Activated gamma-delta T cell (primary cell): ENCODE data around the gene HAL.

ENCODE experiments used
- DNase-seq: peaks from one replicate; lab custom pipeline; 2025; lab: John Stamatoyannopoulos, UW
- total RNA-seq, 2 donors: gene quantifications; one replicate each; lab custom pipeline; 2026; lab: John Stamatoyannopoulos, UW

HAL gene, protein sequence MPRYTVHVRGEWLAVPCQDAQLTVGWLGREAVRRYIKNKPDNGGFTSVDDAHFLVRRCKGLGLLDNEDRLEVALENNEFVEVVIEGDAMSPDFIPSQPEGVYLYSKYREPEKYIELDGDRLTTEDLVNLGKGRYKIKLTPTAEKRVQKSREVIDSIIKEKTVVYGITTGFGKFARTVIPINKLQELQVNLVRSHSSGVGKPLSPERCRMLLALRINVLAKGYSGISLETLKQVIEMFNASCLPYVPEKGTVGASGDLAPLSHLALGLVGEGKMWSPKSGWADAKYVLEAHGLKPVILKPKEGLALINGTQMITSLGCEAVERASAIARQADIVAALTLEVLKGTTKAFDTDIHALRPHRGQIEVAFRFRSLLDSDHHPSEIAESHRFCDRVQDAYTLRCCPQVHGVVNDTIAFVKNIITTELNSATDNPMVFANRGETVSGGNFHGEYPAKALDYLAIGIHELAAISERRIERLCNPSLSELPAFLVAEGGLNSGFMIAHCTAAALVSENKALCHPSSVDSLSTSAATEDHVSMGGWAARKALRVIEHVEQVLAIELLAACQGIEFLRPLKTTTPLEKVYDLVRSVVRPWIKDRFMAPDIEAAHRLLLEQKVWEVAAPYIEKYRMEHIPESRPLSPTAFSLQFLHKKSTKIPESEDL
- 1.4 to 2.3 reads per million in 2 donors for total RNA-seq

DNA sequence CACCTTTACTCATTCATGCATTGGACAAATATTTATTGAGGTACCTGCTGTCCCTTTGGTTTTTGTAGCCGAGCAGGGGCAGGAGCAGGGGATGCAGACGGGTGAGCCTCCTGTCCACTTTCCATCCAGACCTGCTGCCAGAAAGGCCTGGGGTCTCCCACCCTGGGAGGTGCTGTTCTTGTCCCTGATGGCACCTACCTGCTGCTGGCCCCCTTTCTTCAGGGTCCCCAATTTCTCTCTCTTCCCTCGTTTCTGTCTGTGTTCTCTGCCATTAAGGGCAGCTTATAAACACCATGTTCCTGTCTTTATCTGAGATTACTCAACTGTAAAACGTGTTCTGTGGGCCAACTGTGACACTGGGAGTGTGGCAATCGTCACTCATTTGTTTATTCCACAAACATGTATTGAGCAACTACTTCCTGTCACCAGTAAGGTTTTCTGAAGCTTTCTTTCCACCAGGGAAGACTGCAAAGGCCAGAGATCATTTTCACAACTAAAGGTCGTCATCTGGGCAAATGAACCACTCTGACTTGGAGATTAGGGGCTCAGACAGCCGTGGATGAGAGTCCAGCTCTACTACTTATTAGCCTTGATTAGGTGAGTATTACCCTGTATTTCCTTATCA, at the start of gene HAL:
Gene HAL, minus strand, starts transcription at position 311 of the 625 bp plus-strand sequence. CDS start 434 bp downstream, outside the sequence.
- no peak for DNase-seq

DNA sequence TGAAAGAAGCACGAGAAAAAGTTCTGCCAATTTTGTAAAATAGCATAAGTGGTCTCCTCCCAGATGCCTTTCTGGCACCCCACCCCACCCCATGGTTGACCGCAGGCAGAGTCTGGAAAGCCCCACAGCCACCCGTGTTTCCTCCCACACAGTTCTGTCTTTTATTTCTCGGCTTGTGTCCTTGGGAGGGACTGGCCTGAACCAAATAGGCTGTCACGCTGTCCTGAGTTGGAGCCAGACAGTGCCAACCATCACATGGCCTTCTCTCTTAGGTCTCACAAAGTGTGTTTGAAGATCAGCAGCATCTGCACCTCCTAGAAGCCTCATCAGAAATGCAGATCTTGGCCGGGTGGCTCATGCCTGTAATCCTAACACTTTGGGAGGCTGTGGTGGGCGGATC, 49.4 kb upstream of the HAL start:
- no peak for DNase-seq

DNA sequence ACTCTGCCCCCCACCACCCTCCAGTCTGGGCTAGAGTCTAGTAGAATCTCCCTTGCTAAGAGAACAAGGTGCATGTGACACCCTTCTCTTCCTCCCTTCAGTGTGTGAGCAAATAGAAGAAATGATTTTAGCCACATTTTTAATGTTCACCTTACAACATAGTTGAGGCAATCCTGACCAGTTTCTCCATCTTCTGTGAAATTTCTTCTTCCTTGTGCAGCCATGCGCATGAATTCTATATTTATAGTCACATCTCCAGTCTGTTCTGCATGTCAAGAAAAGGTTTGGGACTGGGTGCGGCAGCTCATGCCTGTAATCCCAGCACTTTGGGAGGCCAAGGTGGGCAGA, 48.8 kb upstream of the HAL start:
- DNase-seq, result no peak

DNA sequence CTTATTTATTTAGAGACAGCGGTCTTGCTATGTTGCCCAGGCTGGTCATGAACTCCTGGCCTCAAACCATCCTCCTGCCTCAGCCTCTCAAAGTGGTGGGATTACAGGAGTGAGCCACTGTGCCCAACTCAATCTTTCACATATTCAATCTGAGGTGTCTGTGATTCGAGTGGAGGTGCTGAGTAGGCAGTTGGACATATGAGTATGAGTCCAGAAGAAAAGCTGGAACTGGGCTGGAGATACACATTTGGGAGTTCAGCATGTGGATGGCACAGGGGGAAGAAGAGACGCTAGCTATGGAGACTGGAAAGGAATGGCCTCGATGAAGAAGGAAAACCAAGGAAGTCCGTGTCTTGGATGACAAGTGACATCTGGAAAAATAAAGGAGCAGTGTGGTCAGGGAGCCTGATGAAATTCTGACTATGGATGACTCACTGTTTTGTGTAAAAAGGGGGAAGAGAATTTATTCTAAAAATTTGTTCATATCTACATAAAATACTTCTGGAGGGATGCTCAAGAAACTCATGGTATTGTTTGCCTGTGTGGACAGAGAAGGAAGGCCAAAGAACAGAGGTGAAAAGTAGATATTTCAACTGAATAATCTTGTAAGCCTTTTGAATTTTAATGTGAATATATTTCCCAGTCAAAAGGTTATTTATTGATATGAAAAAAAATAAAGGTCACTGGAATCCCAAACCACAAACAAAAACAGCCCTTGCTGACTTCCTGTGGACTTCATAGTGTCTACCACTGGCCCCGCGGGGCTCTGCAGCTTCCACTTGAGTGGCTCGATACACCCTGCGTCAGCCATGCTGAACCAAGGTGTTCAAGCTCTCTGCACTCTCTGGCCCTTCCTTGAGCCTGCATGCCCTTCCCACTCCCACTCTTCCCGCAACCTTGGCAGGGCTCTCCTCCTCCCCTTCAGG, 48.1 kb upstream of the HAL start:
- no peak for DNase-seq

DNA sequence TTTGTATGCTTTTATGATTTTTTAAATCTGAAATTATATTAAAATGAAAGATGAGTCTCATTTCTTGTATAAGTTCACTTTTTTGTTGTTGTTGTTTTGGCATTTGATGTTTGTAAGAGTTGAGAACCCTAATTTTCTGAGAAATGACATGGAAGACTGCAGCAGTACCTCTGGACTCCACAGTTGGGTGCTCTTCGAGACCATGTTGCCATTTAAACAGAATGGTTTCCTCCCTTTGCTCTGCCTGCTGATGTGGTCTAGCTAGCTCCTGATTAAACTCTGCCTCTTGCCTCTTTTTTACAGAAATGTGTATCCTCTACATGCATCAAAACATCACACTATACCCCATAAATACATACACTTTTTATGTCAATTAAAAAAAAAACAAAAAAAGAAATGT, 45.0 kb upstream of the HAL start:
- no peak for DNase-seq

DNA sequence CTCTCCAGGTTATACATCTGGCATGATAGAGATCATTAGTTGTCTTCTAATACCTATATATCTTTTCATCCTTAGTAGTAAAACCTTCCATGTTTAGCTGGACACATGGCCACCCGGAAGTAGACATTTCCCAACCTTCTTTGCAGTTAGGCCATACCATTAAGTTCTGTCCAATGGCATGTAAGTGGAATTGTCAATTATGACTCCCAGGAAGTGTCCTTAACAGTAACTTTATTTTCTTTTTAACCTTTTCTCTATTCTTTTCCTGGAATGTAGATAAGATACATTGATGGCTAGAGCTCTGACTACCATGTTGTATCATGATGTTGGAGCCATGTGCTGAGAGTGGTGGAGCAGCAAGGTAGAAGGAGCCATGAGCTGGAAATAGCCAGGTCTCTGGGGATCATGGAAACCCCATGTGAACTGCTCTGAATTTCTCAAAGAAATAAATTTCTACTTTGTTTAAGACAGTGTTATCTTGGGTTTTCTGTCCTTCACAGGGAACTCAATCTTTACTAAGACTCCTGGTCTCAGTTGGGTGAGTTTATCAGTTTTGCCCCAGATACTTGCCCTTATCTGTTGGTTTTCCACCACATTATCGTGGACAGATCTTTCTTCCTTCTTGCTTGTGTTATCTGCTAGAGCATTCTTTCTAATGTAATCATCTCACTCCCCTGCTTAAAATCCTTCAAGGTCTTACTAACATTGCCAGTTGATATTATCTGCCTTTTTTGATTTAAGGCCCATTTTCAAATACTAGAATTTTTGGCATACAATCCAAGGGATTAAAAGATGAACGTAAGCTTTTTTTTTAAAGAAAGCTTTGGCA, 44.4 kb upstream of the HAL start:
- no peak for DNase-seq

DNA sequence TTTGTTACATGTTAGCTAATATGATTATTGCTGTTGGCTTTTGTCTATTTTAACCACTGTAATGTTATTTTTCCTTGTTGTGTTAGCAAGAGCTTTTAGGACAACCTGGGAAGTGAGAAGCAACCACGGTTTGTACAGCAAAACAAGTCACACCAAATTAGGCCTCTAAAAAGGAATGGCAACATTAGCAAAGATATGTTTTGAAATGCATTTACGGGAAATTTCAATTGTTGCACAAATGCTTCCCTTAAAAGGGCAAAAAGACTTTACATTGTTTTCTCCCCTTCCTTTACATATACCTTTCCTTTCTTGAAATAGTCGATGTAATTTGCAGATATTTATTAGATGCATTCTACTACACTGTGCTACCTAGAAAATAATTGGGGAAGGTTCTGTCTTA, 43.4 kb upstream of the HAL start:
- no peak for DNase-seq

DNA sequence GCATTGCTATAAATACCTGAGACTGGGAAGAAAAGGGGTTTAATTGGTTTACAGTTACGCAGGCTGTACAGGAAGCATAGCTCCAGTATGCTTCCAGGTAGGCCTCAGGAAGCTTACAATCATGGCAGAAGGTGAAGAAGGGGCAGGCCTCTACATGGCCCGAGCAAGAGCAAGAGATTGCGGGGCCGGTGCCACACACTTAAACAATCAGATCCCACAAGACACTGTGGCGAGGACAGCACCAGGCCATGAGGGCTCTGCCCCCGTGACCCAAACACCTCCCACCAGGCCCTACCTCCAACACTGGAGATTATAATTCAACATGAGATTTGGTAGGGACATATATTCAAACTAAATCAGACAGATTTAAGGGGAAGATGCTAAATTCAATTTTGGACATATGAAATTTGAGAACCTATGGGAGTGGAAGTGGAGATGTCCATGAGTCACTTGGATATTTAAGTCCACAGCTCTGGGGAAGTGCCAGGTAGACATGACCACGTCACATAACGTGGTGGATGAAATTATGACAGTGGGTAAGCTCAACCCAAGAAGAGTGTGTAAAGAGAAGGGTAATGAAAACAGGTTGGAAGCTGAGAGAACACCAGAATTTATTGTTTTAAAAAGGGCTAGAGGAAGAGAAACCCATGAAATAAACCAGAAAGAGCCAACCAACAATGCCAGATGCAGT, 40.8 kb upstream of the HAL start:
- DNase-seq, result no peak

DNA sequence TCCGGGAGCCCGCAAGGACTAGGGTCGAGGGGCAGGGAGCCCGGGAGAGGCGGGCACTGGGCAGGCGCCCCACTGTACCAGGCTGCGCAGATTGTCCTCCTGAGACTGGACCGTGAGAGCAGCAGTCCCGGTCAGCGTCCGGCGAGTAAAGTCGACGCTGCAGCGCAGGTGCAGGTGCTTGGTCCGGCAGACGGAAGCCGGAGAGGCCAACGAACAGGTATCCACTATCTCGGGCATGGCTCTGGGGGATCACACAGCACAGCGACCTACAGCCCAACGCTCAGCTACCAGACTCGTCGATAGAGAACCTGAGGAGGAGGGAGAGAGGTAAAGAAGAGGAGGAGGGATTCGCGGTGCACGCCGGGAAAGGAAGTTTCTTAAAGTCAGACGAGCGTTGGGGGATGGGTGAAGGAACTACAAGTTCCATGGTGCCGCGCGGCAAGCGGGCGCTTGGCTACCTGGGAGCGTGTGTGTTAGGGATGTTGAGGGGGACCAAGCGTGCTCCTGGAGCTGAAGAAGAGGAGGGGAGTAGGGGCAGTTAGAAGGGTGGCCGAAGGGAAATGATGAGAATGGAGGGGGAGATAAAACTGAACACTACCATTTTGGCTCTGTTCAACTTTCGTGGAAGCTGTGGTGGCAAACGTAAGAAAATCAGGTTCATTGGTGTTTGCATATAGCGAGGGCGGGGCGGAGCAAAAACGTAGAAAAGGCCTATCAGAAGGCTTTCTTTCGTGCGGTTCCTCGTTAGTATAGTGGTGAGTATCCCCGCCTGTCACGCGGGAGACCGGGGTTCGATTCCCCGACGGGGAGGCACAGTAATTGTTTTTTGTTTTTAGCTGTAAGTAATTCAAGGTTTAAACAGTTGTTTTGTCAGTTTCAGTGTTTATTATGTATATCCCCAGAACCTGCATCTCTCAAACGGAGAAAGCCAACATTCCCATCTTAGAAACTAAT, 39.4 kb upstream of the HAL start, which contains the start of gene LTA4H:
Gene LTA4H, minus strand, starts transcription at position 305 of the 954 bp plus-strand sequence. Its CDS starts 68 bp downstream, at position 237.
- DNase-seq, result peak; percentile 74

DNA sequence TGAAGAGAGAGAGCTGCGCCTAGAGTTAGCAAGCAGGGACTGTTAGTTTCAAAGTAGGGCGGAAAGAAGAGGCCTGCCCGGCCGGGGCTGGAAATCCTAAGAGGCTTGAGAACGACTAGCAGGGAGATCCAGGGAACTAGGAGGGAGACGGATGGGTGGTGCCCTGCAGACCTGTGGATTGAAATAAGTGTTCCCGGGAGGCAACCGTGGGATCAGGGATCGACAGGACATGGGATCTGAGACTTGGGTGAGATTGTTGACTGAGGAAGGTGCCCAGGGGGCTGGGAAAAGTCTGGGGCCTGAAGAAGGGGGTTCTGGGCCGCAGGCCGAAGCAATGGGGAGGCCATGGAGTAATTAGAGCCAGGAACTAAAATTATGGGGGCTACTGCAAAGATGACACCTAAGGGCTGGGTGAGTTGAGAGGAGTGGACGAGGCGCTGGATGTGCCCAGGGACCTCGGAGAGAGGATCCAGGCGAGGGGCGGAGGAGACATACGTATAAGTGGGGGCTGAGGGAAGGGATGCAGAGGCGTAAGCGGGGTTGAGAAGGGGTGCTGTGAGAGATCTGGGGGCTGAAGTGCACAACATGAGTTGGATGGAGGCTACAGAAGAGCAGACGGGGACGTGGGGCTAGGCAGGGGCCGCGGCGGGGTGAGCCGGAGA, 38.6 kb upstream of the HAL start:
- DNase-seq, result no peak

DNA sequence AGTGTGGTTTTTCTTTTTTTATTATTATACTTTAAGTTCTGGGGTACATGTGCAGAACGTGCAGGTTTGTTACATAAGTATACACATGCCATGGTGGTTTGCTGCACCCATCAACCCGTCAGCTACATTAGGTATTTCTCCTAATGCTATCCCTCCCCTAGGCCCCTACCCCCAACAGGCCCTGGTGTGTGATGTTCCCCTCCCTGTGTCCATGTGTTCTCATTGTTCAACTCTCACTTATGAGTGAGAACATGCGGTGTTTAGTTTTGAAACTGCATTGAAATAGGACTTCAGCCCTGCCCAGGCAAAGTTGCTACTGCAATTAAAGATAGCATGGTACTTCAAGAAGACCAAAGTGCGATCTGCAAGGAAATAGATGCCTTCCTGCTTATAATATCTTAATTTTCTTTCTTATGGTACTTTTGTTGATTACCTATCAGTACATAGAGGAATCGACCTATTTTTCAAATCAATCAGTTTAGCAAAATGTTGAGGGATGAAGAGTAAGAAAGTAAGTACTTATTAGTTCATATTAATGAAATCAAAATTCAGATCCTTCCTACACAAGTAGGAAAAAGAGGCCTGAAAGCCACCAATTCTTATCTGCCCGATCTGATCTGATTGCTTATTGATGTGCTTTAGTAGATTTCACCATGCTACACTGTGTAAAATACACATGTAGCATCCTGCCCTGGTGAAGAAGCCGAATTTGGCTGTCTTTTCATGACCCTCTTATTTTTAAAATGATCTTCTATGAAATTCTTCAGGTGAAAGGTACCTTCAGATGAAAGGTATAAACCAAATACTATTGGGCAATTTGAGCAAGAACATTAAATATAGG, 37.6 kb upstream of the HAL start:
- DNase-seq, result no peak

DNA sequence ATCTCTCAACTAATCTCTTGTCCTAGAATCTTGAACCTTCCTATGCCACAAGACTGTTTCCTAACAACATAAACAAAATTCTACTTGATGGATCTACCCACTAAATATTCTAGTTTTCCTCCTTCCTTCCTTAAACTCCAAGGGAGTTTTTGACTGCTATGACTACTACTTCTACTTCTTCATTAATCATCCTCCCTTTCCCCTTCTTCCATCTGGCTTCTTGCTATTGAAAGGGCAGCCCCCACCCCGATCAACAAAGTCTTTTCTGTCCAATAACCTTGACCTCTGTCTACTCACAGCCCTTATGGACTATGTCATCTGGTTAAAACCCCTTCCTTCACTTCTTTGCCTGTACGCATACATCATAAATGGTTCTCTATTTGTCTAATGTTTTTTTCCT, 33.7 kb upstream of the HAL start:
- DNase-seq, result no peak

DNA sequence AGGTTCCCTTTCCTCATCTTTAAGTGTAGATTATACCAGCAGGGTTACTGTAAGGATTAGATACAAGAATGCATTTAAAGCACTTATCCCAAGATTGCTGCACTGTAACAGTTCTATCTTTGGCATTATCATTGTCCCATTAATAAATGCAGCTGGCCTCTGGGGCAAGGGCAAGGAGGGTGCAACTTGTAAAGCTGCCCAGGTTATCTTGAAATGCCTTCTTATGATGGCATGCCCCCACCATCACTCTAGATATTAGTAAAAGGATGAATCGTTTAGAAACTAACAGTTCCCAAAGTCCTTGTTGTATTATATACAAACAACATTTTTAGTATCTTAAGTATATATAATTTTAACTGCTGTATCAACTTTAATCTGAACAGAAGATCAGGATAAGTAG, 32.4 kb upstream of the HAL start:
- DNase-seq, result no peak

DNA sequence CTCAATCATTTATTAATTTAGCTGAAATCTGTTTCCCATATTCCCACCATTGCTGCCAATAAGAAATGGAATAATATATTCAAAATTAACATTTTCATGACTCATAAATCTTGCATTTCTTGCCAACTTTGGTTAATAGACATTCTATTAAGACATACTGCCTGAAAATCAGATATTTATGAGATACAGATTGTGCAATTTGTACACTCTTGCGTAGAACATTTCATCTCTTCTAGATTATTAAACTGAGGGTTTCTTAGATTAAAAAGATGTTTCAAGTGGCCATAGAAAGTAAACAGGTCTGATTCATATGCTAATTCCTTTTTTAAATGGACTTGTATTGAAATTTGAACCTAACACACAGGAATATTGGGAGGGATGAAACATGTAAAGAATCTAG, 30.2 kb upstream of the HAL start:
- no peak for DNase-seq

DNA sequence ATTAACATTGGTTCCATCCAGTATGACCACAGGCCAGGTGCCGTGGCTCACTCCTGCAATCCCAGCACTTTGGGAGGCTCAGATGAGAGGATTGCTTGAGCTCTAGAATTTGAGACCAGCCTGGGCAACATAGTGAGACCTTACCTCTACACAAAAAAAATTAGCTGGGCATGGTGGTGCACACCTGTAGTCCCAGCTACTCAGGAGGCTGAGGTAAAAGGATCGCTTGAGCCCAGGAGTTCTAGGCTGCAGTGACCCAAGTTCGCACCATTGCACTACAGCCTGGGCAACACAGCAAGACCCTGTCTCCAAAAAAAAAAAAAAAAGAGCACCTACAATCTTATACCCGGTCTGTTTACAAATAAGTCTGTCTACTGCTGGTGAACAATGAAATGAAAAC, 29.4 kb upstream of the HAL start:
- no peak for DNase-seq

DNA sequence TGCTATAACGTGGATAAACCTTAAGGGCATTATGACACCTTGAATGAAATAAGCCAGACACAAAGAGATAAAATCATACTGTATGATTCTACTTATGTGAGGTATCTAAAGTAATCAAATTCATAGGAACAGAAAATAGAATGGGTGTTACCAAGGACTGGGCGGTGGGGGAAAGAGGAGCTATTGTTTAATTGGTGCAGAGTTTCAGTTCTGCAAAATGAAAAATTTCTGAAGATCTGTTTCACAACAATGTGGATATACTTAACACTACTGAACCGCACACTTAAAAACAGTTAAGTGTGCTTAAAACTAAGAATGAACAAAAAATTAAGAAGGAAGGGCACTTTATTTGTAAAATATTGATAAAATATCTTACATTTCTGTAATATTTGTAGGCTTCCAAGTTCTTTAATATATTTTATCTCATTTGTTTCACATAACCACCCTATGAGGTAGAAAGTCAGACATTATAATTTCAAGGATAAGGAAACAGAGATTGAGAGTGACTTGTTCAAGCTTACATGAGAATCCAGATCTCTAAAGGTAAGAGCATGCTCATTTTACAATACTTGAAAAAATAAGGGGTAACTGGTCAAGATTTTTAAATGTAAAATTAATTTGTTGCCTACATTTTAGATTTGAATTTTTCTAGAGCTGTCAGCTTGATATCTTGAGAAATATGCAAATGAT, 24.3 kb upstream of the HAL start:
- DNase-seq, result no peak

DNA sequence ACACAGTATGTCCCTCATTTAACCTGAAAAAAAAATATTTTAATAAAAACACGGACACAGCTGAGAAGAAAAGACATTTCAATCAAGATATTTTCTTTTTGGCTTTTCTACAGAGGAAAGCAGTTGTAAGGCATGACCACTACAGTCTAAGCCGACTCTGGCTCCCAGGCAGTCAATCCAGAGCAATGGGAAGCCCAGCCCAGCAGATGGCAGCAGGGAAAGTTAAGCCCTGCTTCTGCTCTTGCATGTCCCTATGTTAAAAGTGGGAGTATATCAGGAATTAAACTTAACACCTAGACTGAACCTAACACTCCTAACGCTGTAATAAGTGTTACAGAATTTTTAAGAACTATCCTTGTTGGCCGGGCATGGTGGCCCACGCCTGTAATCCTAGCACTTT, 19.5 kb upstream of the HAL start:
- DNase-seq, result no peak
